Measurements from ENCODE around the gene ACY1. TPM values are rescaled to one million over a fixed set of nuclear protein-coding genes. Genes with fewer than 3 reads are reported as not detected.
A peak's percentile ranks its signal among the peaks of the same experiment; 100 is the strongest.

ACY1 gene
- total and polyA plus RNA-seq, 12 donors: 18.7 to 45.6 (median 25.0) TPM

- intact Hi-C loops (cut with DNase I): no loop called here
- TF ChIP-seq CTCF (IDR thresholded peaks at IDR 0.05): no peak
- Histone ChIP-seq H3K4me1 (peaks cover 26 to 64% (median 52%) of the 10 kb centered on the region in 9 donors), H3K4me3 (no peak overlapping the region), H3K36me3 (peaks cover 0 to 44% (median 17%) of the 10 kb centered on the region in 9 donors), H3K27me3 (peaks cover 0 to 15% (median 0%) of the 10 kb centered on the region in 7 donors), H3K27ac (peak overlapping the region in 1 of 10 donors; percentile 61), H3K9me3 (no peaks in the 10 kb centered on the region)
- ATAC-seq (no peak), DNase-seq (no peak)
- 91 to 93% methylated on average over 18 of the region's 18 CpGs for WGBS, 2 donors
Observed at GRCh38 chr3:51961011-51961410, 22.3 kb upstream of the ACY1 start.

GRCh38 chr3:51961602-51962569 lies 21.4 kb upstream of the ACY1 start:
- peak in 7 of 8 donors; percentile 13 to 88 (median 54) for ATAC-seq
- Histone ChIP-seq H3K36me3 (peaks cover 0 to 44% (median 17%) of the 10 kb centered on the region in 9 donors), H3K9me3 (no peaks in the 10 kb centered on the region), H3K4me1 (peaks cover 26 to 63% (median 52%) of the 10 kb centered on the region in 9 donors), H3K27ac (peak overlapping the region; percentile 15 to 61 (median 22)), H3K27me3 (peaks cover 0 to 14% (median 0%) of the 10 kb centered on the region in 7 donors), H3K4me3 (no peak overlapping the region)
- no peak for DNase-seq
- intact Hi-C loops (cut with DNase I): no loop called here
- 56 to 67% methylated on average over 9 of the region's 9 CpGs for WGBS, 2 donors
- no peak for TF ChIP-seq CTCF (IDR thresholded peaks at IDR 0.05)

GRCh38 chr3:51962854-51963530 lies 20.3 kb upstream of the ACY1 start:
- Histone ChIP-seq H3K9me3 (no peaks in the 10 kb centered on the region), H3K4me1 (peaks cover 26 to 66% (median 53%) of the 10 kb centered on the region in 9 donors), H3K4me3 (no peak overlapping the region), H3K27me3 (peaks cover 0 to 20% (median 0%) of the 10 kb centered on the region in 7 donors), H3K36me3 (peaks cover 0 to 34% (median 13%) of the 10 kb centered on the region in 9 donors), H3K27ac (peak overlapping the region; percentile 15 to 65 (median 25))
- TF ChIP-seq CTCF (IDR thresholded peaks at IDR 0.05): no peak
- WGBS, 2 donors: 71 to 75% methylated on average over 6 of the region's 6 CpGs
- DNase-seq (no peak), ATAC-seq (peak in 4 of 8 donors; percentile 1 to 39 (median 25))
- intact Hi-C loops (cut with DNase I): no loop called here

GRCh38 chr3:51963951-51964451 lies 19.3 kb upstream of the ACY1 start:
- Histone ChIP-seq H3K27me3 (peaks cover 0 to 20% (median 0%) of the 10 kb centered on the region in 7 donors), H3K9me3 (no peaks in the 10 kb centered on the region), H3K4me1 (peaks cover 29 to 75% (median 61%) of the 10 kb centered on the region in 9 donors), H3K4me3 (no peak overlapping the region), H3K36me3 (peaks cover 0 to 23% (median 6%) of the 10 kb centered on the region in 9 donors), H3K27ac (peak overlapping the region in 7 of 10 donors; percentile 15 to 65 (median 28))
- DNase-seq (no peak), ATAC-seq (no peak)
- WGBS, 2 donors: 58 to 65% methylated on average over 10 to 12 of the region's 12 CpGs
- TF ChIP-seq CTCF (IDR thresholded peaks at IDR 0.05): no peak
- intact Hi-C loops (cut with DNase I): no loop called here
